DMS153 treated with DMSO at 0.1 percent for 48 hours (cell line): Measurements from ENCODE around the gene CERK.

ENCODE experiments used
- DNase-seq: peaks from one replicate; lab custom pipeline; 2025; ENCODE audit not compliant: unreplicated experiment; lab: John Stamatoyannopoulos, UW

CERK gene

DNA sequence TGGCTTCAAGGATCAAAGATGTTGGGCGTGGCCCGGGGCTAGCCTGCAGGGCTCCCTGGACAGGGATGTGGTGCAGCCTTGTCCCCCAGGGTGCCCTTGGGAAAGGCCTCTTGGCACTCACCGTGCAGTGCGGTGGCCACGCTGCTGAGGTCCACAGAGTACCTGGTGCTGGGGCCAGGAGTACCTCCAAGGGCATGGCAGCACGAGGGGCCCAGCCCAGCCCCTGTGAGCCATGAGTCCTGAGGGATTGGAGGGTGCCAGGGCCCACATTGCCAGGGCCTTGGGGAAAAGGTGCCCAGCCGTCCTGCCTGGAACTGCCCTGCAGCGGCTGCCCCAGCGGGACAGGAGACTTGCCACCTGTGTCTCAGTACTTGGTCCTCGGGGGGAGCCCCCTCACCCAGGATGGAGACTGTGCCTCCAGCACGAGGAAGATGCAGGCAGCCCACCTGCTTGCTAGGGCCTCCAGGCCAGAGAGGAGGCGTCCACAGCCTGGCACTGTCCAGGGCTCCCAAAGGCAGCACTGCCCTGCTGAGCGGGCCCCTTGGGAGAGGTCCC lies 73.7 kb downstream of the CERK start:
- DNase-seq, result no peak

DNA sequence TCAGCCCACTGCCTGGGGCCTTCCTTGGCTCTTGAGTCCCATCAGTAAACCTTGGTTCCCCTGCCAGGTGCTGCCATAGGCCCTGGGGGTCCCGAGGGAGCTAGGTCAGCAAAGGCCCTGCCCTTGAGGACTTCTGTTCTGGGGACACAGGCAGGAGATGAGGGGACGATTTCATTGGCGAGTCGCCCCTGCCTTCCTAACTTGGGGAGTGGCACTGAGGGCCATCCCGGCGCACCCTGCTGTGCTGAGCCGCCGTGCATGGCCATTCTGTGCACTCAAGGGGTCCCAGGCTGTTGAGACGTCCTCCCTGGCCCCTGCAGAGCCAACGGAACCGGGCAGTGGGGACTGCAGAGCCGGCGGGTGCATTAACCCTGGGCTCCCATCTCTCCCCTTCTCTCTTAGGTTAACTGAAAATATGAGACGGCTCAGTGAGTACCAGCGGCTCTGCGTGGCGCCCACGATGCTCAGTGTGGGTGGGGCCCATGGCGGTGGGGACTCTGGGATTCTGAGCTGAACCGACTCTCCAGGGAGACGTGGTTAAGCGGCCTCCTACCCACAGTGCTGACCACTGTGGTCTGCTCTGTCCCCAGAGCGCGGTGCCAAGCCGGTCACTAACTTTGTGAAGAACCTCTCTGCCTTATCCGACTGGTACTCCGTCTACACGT lies 74.5 kb downstream of the CERK start:
- DNase-seq, result no peak

DNA sequence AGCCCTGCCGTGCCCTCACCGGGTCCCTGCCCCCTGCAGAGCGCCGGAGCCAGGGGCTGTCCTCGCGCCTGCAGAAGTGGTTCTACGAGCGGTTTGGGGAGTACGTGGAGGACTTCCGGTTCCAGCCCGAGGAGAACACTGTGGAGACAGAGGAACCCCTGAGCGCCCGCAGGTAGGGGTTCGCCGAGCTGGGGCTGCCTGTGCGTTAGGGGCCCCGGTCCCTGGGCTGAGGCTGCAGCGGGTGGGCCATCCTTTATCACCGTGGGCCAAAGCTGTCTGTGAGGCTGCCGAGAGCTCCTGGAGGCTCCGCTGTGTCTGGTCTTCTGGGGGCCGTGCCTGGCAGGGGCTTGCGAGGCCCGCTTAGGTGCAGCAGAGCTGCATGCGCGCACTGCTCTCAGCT lies 75.1 kb downstream of the CERK start:
- DNase-seq, result no peak

DNA sequence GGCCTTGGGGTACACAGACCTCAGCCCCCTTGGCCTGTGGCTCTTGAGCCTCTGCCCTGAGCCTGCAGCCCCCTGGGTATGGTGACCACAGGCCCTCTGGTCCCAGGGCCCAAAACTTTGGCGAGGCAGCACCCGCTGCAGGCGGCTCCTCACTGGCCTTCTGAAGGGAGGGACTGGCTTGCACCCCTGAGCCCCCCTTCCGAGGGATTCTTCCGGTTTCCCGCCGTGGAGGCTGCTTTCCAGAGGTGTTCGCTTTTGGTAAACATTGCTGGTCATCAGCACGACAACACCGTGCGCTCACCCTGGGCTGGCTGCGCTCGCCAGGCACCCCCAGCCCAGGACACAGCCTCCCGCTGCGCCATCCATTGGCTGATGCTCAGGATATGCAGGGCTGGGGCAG lies 75.8 kb downstream of the CERK start:
- DNase-seq, result no peak

DNA sequence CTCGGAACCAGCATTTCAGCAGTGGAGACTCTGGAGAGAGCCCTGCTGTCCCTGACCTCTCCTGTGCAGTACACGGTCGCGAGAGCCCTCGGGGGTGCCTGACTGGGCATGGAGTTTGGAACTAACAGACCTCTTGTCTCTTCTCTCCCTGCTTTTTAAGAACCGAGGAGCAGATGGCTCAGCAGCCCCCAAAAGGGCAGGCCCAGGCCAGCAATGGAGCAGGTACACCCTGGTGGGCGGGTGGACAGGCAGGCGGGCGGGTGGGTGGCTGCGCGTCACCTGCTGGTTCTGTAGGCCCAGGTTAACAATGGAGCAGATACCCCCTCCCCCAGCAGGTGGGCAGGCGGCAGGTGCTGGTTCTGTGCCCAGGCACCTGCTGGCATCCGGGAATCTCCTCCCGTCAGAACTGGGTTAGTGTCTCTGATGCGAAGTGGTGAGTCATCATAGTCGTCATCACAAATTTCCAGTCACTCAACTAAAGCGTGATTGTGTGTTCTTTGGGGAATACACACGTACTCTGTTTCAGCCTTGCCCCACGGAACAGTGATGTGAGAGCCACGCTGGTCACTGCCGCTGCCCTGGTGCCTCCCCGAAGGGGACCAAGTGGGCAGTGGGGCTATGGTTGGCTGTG lies 76.7 kb downstream of the CERK start:
- peak; percentile 60 for DNase-seq

DNA sequence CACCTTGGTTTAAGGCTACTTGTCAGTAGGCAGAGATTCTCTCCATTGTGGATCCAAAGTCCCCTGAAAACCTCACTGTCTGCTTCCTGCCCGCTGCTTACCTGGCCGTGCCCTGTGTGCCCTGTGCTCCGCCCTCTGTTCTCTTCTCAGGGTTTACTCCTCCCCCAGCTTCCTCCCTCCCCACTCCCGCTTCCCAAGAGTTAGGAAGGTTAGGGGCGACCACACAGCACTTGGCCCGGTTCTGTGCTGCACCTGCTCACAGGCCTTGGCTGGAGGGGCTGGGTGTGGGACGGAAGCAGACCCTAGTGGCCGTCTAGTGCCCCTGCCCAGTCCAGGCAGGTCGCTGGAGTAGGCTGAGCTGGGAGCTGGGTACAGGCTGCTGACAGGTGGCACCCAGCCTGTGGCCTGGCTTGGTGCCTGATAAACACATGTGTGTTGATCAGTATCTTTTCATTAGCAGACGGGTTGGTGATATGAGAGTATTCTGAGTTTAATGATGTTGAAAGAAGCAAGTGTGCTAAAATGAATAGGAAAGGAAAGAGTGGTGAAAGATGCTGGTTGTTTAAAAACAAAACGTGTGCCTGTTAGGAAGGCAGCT lies 77.3 kb downstream of the CERK start:
- peak; percentile 60 for DNase-seq

DNA sequence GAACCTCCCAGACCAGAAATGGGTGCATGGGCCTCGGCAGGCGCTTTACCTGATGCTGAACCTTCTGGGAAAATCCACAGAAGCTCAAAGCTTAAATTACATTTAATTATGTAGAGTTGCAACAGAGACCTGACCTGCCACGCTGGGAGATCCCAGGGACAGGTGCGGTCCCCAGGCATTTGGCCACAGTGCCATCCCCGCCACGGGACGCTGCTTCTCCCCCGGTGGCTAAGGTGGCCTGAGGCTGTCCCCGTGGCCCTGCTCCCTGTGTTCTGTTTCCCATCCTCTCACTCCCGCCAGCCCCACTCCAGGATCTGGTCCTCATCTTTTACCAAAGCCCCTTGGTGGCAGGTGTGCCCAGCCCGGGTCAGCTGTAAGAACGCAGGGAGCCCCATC lies 78.3 kb downstream of the CERK start:
- DNase-seq, result no peak

DNA sequence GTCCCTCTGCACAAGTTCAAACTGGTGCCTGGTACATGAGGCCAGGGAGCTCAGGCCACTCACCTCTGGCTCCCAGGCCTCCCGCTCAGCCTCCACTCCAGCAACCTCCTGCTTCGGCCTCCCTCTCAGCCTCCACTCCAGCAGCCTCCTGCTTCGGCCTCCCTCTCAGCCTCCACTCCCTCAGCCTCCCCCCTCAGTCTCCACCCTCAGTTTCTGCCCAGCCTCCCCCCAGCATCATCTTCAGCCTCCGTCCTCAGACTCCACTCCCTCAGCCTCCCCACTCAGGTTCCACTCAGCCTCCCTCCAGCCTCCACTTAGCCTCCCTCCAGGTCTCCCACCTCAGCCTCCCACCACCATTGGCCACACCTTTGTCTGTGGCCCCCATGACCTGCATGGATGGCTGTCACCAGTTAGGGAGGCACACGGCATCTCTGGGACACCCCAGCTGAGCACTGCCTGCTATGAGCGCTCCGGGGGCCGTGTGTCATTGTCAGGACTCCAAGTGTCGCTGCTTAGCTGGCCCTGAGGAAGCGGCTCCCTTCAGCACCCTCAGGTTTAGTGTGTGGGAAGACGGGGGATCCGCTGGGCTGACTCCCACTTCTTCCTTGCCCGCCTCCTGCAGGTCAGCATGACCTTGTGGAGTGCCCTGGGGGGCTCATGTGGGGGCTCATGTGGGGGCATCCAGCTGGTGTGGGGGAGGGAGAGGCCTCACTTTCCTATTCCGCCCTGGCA lies 78.8 kb downstream of the CERK start:
- DNase-seq, result no peak

DNA sequence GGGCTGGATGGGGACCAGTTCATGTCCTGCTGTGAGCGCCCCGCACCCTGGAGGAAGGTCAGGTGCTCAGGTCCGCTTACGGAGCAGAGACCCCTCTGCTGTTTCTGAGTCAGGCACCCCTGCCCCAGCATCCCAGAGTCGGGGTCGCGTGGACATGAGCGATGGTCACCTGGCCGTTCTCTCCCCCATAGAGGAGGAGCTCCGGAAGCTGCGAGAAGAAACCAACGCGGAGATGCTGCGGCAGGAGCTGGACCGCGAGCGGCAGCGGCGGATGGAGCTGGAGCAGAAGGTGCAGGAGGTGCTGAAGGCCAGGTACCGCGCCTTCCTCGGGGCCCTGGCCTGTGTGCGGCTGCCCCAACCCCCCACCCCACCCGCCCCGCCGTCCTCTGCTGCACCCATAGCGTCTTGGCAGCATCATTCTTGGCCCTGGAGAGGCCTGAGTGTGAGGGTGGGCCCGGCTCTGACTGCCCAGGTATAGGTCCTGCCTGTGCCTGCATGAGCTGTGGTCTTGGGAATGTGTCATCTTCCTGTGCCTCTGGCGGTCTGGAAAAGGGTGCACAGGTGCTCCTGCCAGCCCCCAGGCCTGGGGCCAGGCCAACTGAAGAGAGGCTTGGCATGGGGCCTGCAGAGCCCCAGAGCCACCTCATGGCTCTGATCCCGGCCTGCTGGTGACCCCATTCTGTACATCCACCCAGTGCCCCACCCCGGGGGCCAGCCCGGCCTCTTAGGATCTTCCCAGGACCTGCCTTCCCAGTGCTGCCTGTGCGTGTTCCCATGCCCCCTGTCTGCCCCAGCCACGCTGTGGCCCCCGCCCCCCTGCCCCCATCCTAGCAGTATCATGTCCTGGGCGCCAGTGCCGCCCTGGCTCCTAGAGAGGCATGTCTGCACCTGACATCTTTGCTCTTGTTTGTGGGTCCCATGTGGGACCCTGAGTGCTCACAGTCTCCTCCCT lies 79.8 kb downstream of the CERK start:
- DNase-seq, result no peak

DNA sequence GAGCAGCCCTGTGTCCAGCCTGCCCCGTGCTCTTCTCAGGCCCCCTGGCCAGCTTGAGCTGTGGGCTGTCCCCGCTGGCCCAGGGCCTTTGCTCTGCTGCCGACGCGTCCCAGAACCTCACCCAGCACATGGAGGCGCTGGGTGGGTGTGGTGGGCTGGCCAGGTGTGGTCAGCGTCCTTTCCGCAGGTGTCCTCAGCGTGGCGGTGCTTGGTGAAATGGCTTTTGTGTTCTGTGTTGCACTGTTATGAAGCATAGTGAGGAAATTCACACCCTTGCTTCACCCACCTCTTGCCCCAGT lies 80.4 kb downstream of the CERK start:
- no peak for DNase-seq

DNA sequence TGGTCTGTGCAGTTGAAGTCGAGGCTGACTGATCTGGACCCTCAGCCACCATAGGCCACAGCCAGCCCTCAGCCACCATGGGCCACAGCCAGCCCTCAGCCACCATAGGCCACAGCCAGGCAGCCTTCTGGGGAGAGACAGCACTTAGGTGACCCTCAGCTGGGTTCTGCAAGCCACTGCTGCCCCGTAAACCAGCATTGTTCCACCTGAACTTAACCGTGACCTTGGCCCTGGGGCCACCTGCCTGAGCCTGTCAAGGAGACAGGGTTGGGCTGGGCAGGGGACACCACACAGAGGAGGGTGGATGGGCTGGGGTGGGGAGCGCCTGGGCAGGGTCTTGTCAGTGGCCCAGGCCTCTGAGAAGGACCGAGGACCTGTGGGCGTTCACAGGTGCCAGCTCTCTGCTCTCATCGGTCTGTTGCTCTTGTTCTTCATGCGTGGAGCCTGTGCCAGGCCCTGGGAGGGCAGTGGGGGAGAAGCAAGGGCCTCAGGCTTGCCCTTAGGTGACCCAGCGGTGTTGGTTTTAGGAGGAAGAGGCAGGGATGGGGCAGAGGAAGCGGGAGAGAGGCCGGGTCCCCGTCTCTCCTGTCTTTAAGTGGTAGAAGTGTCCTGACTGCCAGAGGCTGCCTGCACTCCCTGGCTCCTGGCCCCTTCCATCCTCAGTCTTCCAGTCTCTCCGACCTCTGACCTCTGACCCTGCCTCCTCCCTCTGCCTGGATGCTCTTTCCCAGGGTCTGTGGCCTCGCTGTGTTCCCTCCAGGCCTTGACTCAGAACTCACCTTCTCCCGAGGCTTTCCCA lies 81.0 kb downstream of the CERK start:
- no peak for DNase-seq

DNA sequence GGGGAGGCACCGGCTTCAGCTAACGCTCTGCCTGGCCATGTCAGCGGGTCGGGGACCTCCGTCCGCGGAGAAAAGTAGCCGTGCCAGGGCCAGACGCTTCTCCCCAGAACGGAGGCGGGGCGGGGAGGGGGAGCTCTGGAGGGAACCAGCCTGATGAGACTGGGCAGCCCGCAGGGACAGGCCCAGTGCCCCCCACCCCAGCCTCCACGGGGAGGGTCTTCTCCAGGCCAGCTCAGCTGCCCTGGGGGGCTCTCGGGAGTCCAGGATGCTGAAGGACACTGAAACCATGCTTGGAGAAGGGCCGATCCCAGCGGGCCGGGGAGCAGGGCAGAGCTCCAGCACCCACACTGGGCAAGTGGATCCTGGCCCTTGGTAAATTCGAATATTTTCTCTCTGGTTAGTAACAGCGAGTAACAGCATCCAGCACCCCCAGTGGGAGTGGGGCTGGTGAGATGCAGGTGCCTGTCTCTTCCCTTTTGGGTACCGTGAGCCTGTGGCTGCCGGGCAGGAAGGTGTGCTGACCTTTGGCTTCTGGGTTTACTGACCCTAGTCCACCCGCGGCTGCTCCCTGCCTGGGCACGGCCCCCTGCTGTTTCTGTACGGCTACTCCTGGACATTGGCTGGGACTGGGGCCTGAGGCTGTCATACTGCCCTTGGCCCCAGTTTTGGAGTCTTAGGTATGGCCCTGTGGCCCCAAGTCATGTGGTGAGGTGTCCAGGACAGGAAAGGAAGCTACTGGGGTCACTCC lies 82.0 kb downstream of the CERK start:
- no peak for DNase-seq

DNA sequence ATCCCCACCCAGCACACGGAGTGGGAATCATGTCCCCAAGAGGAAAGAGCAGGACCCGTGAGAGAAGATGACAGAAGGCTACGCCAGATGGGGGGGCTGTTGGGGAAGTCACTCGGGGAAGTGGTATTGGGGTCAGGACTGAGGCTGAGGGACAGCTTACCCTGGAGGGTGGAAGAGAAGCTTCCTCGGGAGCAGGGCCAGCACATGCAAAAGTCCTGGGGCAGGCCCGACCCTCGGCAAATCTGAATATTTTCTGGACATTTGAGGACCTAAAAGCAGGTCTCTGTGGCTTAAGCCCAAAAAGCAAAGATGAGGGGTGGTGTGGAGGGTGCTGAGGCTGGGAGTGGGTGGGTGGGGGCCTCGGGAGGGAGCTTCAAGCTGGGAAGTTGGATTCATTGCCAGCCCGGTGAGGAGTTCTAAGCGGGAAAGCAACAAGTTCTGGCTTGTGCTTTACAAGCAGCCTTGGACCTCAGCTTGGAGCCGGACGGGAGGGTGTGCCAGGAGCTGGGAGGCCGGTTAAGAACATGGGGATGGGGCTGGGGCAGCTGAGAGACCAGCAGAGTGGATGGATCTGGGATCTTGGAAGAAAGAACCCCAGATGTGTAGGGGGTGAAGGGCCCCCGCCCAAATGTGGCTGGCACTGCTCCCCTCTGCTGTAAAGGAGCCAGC lies 83.0 kb downstream of the CERK start:
- no peak for DNase-seq

DNA sequence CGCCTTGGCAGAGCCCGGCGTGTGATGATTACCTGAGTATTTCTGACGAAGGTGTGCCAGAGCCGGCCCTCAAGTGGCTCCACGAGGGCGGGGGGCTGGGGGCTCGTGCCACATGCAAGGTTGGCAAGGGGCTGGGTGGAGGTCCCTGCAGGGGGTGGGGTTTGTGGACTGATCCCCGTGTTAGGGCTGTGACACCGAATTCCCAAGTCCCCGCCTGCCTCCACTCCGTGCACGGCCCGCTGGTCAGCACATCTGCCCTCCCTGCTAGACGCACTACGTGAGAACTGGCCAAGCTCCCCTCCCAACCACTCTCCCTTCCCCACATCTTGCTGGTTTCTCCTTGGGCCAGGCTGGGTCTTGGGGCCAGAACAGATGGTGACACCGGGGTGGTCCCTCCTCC lies 83.6 kb downstream of the CERK start:
- no peak for DNase-seq

DNA sequence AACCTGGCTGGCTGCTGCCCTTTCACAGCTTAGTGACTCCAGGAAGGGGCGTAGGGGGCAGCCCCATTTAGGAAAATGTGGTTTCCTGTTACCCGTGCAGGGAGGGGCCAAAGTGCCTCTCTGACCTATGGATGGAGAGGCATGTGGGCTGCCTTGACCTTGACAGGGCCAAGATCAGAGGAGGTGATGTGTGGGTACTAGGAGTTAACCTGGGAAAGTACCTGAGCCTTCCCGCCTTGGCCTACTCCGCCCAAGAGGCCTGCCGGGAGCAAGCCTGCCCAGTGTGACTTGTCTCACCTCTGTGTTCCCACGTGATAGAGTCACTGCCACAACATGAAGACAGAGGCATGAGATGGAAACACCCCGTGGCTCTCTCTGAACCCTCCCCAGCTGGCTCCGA lies 84.5 kb downstream of the CERK start:
- DNase-seq, result no peak

DNA sequence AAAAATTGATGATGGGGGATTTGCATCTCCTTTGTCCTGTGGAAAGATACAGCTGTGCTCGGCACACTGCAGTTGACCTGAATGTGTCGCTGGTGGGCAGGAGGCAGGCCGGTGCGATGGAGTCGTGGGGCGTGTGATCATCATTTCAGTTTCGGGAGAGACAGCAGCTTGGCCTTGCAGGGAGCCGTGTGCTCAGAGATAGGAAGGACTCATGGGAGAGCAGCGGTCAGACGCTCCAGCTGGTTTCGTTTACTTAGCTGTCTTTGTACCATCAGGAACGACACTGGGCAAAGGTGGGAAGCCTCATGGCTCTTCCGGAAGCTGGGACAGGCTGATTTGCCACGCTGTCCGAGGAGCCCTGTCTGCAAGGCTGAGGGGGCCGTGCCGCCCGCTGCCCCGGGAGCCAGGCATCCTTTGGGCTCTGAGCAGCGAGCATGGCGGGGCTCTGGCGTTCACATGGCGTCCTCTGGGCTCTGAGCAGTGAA lies 85.2 kb downstream of the CERK start:
- peak; percentile 20 for DNase-seq

DNA sequence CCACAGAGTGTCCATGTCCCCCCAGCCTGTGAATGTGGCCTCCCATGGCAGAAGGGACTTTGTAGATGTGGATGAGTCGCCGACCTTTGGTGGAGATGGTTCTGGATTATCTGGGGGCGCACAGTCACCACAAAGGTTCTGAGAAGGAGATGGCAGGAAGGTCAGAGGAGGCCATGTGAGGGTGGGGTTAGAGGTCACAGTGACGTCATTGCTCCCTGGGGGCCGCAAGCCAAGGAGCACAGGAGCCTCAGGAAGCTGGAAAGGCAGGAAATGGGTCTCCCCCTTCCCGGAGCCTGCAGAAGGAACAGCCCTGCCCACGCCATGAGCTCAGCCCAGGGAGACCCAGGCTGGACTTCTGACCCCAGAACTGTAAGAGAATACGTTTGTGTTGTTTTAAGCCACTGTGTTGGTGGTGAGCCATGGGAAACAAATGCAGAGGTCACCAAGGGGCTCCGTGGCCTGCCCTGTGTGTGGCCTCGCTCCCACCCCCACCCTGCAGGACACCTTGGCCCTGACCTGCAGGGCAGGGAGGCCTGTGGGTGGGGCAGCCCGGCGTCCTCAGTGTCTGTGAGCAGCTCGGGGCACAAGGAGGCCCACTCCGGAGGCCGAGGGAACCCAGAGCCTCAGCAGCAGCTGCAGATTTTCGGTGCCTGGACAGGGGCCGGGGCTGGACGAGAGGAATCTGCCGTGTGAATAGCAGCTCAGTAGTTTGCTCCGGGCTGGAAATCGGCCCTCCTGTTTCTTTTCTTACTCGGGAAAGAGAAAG lies 85.8 kb downstream of the CERK start:
- no peak for DNase-seq

DNA sequence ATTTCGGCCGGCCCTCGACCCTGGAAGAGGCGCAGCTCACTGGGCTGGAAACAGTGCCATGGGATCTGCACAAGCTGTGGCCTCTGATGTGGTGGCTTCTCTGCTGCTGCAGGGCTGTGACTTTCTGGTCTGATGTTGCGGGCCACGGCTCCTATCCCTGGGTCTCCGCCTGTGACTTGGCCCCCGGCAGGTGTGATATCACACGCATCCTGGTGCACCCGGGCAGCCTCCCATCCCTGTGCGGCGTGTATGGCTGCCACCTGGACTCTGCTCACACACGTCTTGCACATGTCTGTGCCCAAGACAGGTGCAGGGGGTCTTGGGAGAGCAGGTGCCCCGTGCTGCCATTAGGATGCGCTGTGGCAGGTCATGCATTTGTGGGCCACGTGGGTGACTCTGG lies 86.7 kb downstream of the CERK start:
- no peak for DNase-seq
